ENCODE data around the gene IL11.

Gene IL11

DNA sequence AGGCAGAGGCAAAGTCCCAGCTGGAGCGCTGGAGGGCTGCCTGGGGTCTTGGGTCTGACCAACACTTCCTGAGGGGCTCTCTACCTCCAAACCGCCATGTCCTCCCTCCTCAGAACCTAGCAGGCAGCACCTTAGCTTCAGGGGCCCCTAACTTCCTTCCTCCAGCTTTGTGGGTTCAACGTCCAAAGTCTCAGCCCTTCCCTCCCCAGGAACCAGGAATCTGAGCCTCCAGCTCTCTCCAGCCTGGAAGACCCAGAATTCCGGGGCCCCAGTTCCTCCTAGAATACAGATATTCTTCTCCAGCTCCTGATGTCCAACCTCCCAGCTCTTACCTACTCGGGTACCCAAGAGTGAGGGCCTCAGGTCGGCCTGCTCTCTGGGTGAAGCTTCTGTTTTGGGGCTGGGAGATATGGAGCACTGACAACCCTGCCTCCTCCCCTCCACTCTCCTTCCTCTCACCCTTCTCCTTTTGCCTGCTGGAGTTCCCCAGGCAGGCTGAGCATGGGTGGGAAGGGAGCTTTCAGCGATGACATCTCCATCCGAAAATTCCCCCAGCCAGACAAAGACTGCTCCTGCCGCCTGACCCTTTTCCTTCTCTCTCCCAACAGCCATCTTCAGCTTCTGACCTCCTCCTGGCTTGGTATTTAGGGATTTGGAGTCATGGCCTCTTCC lies 48.7 kb downstream of the IL11 start:
- DNase-seq: no peak

DNA sequence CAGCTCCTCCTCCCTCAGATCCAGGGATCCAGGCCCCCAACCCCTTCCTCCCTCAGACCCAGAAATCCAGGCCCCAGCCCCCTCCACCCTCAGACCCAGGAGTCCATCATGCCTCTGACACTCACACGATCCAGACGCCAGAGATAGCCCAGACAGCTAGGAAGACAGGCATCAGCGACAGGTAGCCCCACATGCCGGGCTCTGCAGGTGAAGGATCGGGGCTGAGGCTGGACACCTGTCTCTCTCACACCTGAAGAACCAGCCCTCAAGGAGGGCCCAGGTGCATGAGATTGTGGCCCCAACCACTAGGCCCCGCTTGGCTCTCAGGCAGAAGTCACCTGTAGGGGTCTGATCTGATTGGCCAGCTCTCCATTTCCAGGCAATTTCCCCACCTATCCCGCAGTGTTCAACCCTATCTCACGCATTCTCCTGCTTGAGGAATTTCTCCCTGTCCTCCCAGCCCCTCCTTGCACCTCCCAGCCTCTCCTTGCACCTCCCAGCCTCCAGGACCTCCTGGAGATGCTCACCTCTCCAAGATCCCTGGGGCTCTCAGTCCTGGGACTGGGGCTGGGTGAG lies 49.3 kb downstream of the IL11 start:
- no peak for DNase-seq

DNA sequence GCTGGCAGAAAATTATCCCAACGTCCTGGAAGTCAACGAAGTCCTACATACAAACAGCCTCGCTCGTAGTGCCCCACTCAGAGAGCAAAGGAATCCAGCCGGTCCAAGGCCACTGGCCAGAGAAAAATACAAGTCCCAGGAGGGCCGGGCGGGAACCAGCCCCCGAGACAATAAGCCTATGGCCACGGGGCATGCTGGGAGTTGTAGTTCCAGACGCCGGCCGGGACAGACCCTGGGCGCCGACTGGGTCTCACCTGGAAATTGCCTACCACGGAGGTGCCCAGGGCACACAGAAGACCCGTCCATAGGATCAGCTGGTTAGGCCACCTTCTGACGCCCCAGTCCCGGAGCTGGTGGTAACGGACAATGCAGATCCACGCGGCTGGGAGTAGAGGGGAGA lies 50.5 kb downstream of the IL11 start:
- no peak for DNase-seq

- DNase-seq: no peak
These were observed 53.6 kb downstream of the IL11 start for GRCh38 chr19:55316646-55317045.

DNA sequence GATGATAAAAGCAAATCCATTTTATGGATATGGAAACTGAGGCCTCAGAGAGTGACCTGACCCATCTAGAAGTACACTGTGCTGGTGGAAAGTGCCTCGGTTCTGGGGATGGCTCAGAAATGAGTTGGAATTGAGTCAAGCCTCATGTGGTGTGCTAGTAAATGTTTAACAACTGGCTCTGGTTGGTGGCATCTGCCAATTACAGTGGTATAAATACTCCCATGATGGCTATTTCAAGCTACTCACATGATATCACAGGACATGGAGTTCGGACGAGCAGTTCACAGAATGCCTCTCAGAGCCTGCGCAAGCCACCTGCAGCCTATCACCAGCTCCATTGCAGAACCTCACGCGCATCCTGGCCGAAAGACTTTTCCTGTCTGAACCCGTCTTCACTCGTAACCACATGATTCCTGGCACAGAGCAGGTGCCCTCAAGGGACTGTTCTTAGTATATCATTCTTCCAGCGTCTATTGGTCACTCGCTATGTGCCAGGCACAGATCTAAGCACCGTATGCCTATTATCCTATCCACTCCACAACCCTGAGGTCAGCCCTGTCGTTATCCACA lies 54.2 kb downstream of the IL11 start:
- DNase-seq: no peak

- no peak for DNase-seq
These were observed 55.9 kb downstream of the IL11 start for GRCh38 chr19:55314396-55314795.

All from activated effector memory CD4-positive, alpha-beta T cell treated with anti-CD3 and anti-CD28 coated beads, Interleukin-2, amount 50 U/mL, for 16 hours (primary cell).